ENCODE data around the gene PPM1M. TPM values are rescaled to one million over a fixed set of nuclear protein-coding genes. Genes with fewer than 3 reads are reported as not detected.
A peak's percentile ranks its signal among the peaks of the same experiment; 100 is the strongest.

Gene PPM1M
- total and polyA plus RNA-seq, 2 donors from 2014 or later = 23.2 to 32.5 TPM

DNA sequence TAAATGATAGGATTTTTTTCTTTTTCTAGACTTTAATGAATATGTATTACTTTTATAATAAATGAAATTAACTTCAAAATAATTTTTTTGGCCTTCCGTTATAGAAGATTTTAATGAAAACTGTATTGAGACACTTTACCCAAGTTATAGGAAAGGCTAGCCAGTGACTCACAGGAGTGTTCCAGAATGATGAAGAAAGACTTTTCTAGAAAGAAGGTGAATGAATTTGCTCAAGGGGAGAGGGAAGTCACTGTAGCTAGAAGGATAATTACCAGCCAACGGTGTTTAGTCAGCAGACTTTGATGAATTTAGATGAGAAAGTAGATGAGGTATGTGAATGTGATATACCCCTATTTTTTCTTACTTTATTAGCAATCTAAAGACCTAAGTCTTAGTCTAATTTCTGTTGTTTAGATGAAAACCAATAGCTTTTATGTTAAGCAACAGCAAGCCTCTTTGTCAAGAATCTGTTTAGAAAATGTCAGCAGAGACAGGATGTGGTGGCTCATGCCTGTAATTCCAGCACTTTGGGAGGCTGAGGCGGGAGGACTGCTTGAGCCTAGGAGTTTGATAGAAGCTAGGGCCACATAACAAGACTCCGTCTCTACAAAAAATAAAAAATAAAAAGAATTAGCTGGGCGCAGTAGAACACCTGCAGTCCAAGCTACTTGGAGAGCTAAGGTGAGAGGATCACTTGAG, 44.4 kb upstream of the PPM1M start:
- TF ChIP-seq CTCF (IDR thresholded peaks at IDR 0.05; ENCODE audit: borderline replicate concordance, extremely low read depth, insufficient read depth) = no peak
- H3K9ac ChIP-seq (ENCODE audit: low read length in 3 of 3) = no peak overlapping the region
- no peaks in the 10 kb centered on the region for H3K9me3 ChIP-seq (ENCODE audit: control insufficient read depth in 2 of 3, insufficient read depth in 1 of 3, low read length in 3 of 3)
- DNase-seq = no peak
- no peak overlapping the region for H3K27ac ChIP-seq (ENCODE audit: low read depth in 2 of 2, low read length in 2 of 2)
- peak; percentile 23 for FAIRE-seq
- H3K4me3 ChIP-seq (ENCODE audit: low read length in 3 of 3) = no peak overlapping the region
- no peaks in the 10 kb centered on the region for H3K27me3 ChIP-seq (ENCODE audit: control insufficient read depth, insufficient read depth, low read length)
- intact Hi-C loops (cut with DNase I) = no loop called here
- H3K4me1 ChIP-seq (ENCODE audit: control insufficient read depth in 2 of 3, insufficient read depth in 2 of 3, low read depth in 1 of 3, low read length in 3 of 3) = peaks cover 3 to 18% (median 13%) of the 10 kb centered on the region in 3 donors
- peaks cover 5 to 41% (median 39%) of the 10 kb centered on the region in 3 donors for H3K36me3 ChIP-seq (ENCODE audit: control insufficient read depth in 2 of 3, insufficient read depth in 3 of 3, low read length in 3 of 3)

DNA sequence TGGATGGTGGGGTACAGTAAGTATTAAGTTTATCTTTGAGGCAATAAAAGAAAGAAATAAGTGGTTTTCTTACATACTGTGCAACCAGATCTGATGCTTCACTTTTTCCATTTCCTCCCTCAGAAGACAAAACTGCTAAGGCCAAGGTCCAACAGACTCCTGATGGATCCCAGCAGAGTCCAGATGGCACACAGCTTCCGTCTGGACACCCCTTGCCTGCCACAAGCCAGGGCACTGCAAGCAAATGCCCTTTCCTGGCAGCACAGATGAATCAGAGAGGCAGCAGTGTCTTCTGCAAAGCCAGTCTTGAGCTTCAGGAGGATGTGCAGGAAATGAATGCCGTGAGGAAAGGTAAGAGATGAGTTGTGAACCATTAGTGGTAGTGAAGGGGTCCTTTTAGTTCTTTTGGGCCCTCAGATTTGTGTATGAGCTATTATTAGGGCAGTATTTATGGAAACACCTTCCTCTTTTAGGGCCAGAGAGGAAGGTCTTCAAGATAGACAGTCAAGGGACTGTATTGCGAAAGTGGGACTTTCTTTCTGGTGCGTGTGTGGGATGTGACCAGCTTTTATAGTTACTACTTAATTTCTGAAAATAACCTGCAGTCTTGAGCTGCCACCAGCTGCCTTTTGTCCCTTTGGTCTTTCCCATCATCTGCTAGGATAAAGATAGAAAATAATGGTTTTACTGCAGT, 43.0 kb upstream of the PPM1M start:
- Histone ChIP-seq H3K4me1 (ENCODE audit: control insufficient read depth in 2 of 3, insufficient read depth in 2 of 3, low read depth in 1 of 3, low read length in 3 of 3) (peaks cover 0 to 13% (median 6%) of the 10 kb centered on the region in 3 donors), H3K9ac (ENCODE audit: low read length in 3 of 3) (no peak overlapping the region), H3K36me3 (ENCODE audit: control insufficient read depth in 2 of 3, insufficient read depth in 3 of 3, low read length in 3 of 3) (peaks cover 10 to 49% (median 44%) of the 10 kb centered on the region in 3 donors), H3K27me3 (ENCODE audit: control insufficient read depth, insufficient read depth, low read length) (no peaks in the 10 kb centered on the region), H3K9me3 (ENCODE audit: control insufficient read depth in 2 of 3, insufficient read depth in 1 of 3, low read length in 3 of 3) (no peaks in the 10 kb centered on the region), H3K4me3 (ENCODE audit: low read length in 3 of 3) (no peak overlapping the region), H3K27ac (ENCODE audit: low read depth in 2 of 2, low read length in 2 of 2) (no peak overlapping the region)
- intact Hi-C loops (cut with DNase I) = no loop called here
- DNase-seq = no peak
- FAIRE-seq = no peak
- TF ChIP-seq CTCF (IDR thresholded peaks at IDR 0.05; ENCODE audit: borderline replicate concordance, extremely low read depth, insufficient read depth) = no peak

- Histone ChIP-seq H3K4me3 (ENCODE audit: low read length in 3 of 3) (no peak overlapping the region), H3K4me1 (ENCODE audit: control insufficient read depth in 2 of 3, insufficient read depth in 2 of 3, low read depth in 1 of 3, low read length in 3 of 3) (peaks cover 0 to 8% (median 2%) of the 10 kb centered on the region in 3 donors)
Measured at GRCh38 chr3:52203701-52204100, 41.9 kb upstream of the PPM1M start.

More at GRCh38 chr3:52203701-52204100, 41.9 kb upstream of the PPM1M start:
- no peaks in the 10 kb centered on the region for H3K9me3 ChIP-seq (ENCODE audit: control insufficient read depth in 2 of 3, insufficient read depth in 1 of 3, low read length in 3 of 3)
- peaks cover 18 to 61% (median 55%) of the 10 kb centered on the region in 3 donors for H3K36me3 ChIP-seq (ENCODE audit: control insufficient read depth in 2 of 3, insufficient read depth in 3 of 3, low read length in 3 of 3)
- no peak overlapping the region for H3K27ac ChIP-seq (ENCODE audit: low read depth in 2 of 2, low read length in 2 of 2)
- no peak overlapping the region for H3K9ac ChIP-seq (ENCODE audit: low read length in 3 of 3)
- TF ChIP-seq CTCF (IDR thresholded peaks at IDR 0.05; ENCODE audit: borderline replicate concordance, extremely low read depth, insufficient read depth) = no peak
- intact Hi-C loops (cut with DNase I) = no loop called here
- DNase-seq (no peak), FAIRE-seq (no peak)
- no peaks in the 10 kb centered on the region for H3K27me3 ChIP-seq (ENCODE audit: control insufficient read depth, insufficient read depth, low read length)
